PC-3 (cell line): ENCODE results near the gene MPO.

Source experiments
- EZH2 ChIP-seq: fragments of 300-600 bp; sonication (generic); IDR thresholded peaks from one replicate; pipeline ENCODE4 v1.6.1; 2017; ENCODE audit warnings: antibody characterized with exemption, mild to moderate bottlenecking, low read length; ENCODE audit not compliant: unreplicated experiment
- EZH2phosphoT487 ChIP-seq: fragments of 300-600 bp; sonication (generic); IDR thresholded peaks from 2 replicates; pipeline ENCODE4 v1.6.1; 2018; ENCODE audit warnings: mild to moderate bottlenecking, antibody characterized with exemption, low read length, borderline replicate concordance
- TF ChIP-seq, protein P1 (sequence below): fragments of 300-600 bp; sonication (generic); conservative IDR thresholded peaks from 2 replicates; pipeline ENCODE4 v1.5.1; 2017; ENCODE audit warnings: antibody characterized with exemption, low read depth, mild to moderate bottlenecking, low read length

DNA sequence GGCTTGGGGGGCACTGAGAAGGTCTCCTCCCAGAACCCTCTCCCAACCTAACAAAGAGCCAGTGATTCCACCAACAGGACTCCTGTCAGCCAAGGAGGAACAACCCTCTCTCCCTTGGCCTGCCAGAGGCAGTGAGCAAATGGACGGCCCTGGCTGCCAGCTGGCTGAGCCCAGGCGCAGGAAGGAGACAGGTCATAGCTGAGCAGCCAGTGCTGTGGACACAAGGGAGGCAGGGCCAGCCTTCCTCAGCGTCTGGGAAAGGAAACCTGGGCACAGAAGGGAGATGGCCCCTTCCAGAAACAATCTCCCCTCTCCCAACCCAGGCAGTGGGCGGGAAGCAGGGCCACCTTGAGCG lies 2.1 kb downstream of the MPO start:
- TF ChIP-seq EZH2 (no peak), EZH2phosphoT487 (no peak)
- TF ChIP-seq, protein P1, sequence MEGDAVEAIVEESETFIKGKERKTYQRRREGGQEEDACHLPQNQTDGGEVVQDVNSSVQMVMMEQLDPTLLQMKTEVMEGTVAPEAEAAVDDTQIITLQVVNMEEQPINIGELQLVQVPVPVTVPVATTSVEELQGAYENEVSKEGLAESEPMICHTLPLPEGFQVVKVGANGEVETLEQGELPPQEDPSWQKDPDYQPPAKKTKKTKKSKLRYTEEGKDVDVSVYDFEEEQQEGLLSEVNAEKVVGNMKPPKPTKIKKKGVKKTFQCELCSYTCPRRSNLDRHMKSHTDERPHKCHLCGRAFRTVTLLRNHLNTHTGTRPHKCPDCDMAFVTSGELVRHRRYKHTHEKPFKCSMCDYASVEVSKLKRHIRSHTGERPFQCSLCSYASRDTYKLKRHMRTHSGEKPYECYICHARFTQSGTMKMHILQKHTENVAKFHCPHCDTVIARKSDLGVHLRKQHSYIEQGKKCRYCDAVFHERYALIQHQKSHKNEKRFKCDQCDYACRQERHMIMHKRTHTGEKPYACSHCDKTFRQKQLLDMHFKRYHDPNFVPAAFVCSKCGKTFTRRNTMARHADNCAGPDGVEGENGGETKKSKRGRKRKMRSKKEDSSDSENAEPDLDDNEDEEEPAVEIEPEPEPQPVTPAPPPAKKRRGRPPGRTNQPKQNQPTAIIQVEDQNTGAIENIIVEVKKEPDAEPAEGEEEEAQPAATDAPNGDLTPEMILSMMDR: no peak
